NCI-H1417 (cell line): Measurements from ENCODE around the gene KRTAP3-3.

Source experiments
- DNase-seq, 3 experiments: peaks; one replicate each; lab custom pipeline; 2025; lab: John Stamatoyannopoulos, UW

KRTAP3-3 gene

GRCh38 chr17:40993839-40994238, at the start of gene KRTAP3-3:
KRTAP3-3 (minus strand) TSS chr17:40994164; CDS start chr17:40994097, 67 bp downstream.
- peak in 2 of 3 experiments; percentile 56 to 81 for DNase-seq

- DNase-seq, result no peak
These were observed 49.0 kb upstream of the KRTAP3-3 start for GRCh38 chr17:41042953-41043352.

- DNase-seq, result peak in 2 of 3 experiments; percentile 53 to 78
These were observed 47.0 kb upstream of the KRTAP3-3 start, which contains the start of gene KRTAP1-1 for GRCh38 chr17:41040783-41041571. KRTAP1-1 (minus strand) TSS chr17:41041450; CDS start chr17:41041397, 53 bp downstream.

- DNase-seq, result no peak
These were observed 43.9 kb upstream of the KRTAP3-3 start for GRCh38 chr17:41037853-41038350.

- DNase-seq, result peak in 2 of 3 experiments; percentile 50 to 86
These were observed 40.5 kb upstream of the KRTAP3-3 start, which contains the start of gene KRTAP1-3 for GRCh38 chr17:41034346-41034935. KRTAP1-3 (minus strand) TSS chr17:41034874; CDS start chr17:41034821, 53 bp downstream.

GRCh38 chr17:41029633-41030245, 35.8 kb upstream of the KRTAP3-3 start, which contains the start of gene KRTAP1-4:
KRTAP1-4 (minus strand) TSS chr17:41030195; CDS start chr17:41030078, 117 bp downstream.
- DNase-seq, result peak in 1 of 3 experiments; percentile 25

- DNase-seq, result peak in 1 of 3 experiments; percentile 3
These were observed 32.9 kb upstream of the KRTAP3-3 start, which contains the start of gene KRTAP1-5 for GRCh38 chr17:41026715-41027471. KRTAP1-5 (minus strand) TSS chr17:41027208; CDS start chr17:41027155, 53 bp downstream.

- DNase-seq, result no peak
These were observed 30.7 kb upstream of the KRTAP3-3 start for GRCh38 chr17:41024697-41025096.

GRCh38 chr17:41020336-41020735, 26.4 kb upstream of the KRTAP3-3 start:
- peak in 1 of 3 experiments; percentile 19 for DNase-seq

- DNase-seq, result no peak
These were observed 25.5 kb upstream of the KRTAP3-3 start for GRCh38 chr17:41019415-41019814.

- no peak for DNase-seq
These were observed 24.6 kb upstream of the KRTAP3-3 start for GRCh38 chr17:41018541-41018940.

GRCh38 chr17:41016578-41017215, 22.7 kb upstream of the KRTAP3-3 start:
- no peak for DNase-seq

GRCh38 chr17:41015454-41015853, 21.5 kb upstream of the KRTAP3-3 start:
- no peak for DNase-seq

GRCh38 chr17:41013606-41014005, 19.6 kb upstream of the KRTAP3-3 start:
- DNase-seq, result peak in 1 of 3 experiments; percentile 36

GRCh38 chr17:41013181-41013580, 19.2 kb upstream of the KRTAP3-3 start:
- DNase-seq, result no peak

- DNase-seq, result peak in 1 of 3 experiments; percentile 32
These were observed 18.6 kb upstream of the KRTAP3-3 start for GRCh38 chr17:41012326-41013120.

GRCh38 chr17:41010441-41010840, 16.5 kb upstream of the KRTAP3-3 start:
- DNase-seq, result no peak

- DNase-seq, result no peak
These were observed 16.0 kb upstream of the KRTAP3-3 start for GRCh38 chr17:41009936-41010335.

- DNase-seq, result peak in 2 of 3 experiments; percentile 38 to 77
These were observed 15.4 kb upstream of the KRTAP3-3 start for GRCh38 chr17:41009301-41009760.

GRCh38 chr17:41008811-41009210, 14.8 kb upstream of the KRTAP3-3 start, which contains the start of gene KRTAP3-1:
KRTAP3-1 (minus strand) TSS chr17:41009128; CDS start chr17:41009074, 54 bp downstream.
- peak in 2 of 3 experiments; percentile 22 to 66 for DNase-seq
